ENCODE measurements around the gene RGS1.

RGS1 gene

GRCh38 chr1:192581131-192581927 lies 5.8 kb downstream of the RGS1 start:
- DNase-seq (ENCODE audit: low read depth), result no peak

- DNase-seq (ENCODE audit: low read depth), result no peak
Observed at GRCh38 chr1:192584866-192585265, 9.3 kb downstream of the RGS1 start.

- DNase-seq (ENCODE audit: low read depth), result no peak
Observed at GRCh38 chr1:192587386-192588266, 12.1 kb downstream of the RGS1 start.

GRCh38 chr1:192588546-192588945 lies 13.0 kb downstream of the RGS1 start:
- peak; percentile 37 for DNase-seq (ENCODE audit: low read depth)

DNA sequence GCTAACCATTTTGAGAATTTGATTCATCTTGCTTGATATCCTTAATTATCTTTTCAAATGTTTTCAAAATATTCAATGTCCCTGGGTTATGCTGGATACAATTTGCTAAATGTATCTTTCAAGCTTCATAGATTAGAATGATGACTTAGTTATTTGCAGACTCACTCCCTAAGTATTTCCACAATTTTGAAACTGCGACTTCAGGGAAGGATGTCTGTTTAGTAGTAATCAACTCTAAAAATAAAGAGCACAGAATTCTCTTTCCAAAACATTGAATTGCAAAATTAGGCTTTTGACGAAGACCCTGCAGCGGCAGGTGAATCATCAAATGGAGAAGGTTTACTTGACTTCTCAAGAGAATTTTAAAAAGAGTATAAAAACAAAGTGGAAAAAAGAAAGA lies 14.2 kb downstream of the RGS1 start:
- DNase-seq (ENCODE audit: low read depth), result peak; percentile 15

- DNase-seq (ENCODE audit: low read depth), result no peak
Observed at GRCh38 chr1:192592517-192592916, 16.9 kb downstream of the RGS1 start.

- DNase-seq (ENCODE audit: low read depth), result peak; percentile 9
Observed at GRCh38 chr1:192592981-192593708, 17.6 kb downstream of the RGS1 start.

GRCh38 chr1:192595299-192595698 lies 19.7 kb downstream of the RGS1 start:
- no peak for DNase-seq (ENCODE audit: low read depth)

GRCh38 chr1:192598589-192598988 lies 23.0 kb downstream of the RGS1 start:
- no peak for DNase-seq (ENCODE audit: low read depth)

- no peak for DNase-seq (ENCODE audit: low read depth)
Observed at GRCh38 chr1:192600275-192600674, 24.7 kb downstream of the RGS1 start.

DNA sequence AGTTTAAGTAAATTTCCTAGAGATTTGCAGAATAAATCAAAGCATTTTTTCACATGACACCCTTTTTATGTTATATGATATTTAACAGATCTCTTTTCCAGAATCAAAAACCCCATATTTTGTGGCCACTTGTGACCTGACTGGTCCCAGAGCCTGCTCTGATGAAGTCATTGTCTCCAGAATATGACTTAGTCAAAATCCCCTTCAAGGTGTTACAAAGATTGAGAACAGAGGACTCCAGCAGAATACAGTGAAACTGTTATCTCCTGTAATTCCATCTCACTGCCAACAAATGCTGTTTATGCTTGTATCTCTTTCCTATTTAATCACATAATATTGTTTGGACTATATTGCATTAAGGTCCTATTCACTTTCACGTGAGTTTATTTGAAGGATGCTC lies 25.6 kb downstream of the RGS1 start:
- no peak for DNase-seq (ENCODE audit: low read depth)

DNA sequence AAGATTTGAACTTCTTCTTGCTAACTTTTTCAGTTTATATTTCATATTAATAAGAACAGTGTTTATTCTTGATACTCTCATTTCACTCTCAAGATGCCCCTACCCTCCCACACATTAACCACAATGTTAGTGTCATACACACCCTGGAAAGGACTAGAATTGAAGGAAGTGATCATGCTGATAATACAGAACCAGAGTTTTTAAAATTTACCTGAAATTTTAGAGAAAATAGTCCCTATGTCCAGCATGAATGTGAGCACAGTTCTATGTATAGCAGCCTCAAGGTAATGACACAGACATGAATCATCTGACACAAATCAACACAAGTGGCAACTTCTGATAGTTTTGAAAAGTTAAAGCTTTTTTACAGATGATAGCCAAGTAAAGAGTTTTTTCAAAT lies 26.0 kb downstream of the RGS1 start:
- peak; percentile 51 for DNase-seq (ENCODE audit: low read depth)

DNA sequence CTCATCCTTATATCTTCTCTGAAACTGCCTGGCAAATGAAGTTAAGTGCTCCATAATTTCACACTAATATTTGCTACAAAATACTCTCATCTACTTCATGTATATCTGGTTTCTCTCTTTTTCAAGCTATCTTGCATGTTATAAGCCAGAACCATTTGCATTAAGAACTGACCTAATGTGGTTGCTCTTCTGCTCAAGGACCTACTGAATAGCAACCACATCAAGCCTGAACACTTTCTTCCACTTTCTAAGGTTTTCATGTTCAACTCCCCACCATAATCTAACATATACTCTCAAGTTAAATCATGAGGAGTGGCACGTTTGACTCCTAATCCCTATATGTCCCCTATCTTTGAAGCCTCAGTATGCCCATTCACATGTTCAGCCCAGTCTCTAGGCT lies 27.2 kb downstream of the RGS1 start:
- DNase-seq (ENCODE audit: low read depth), result no peak

GRCh38 chr1:192603218-192603787 lies 27.7 kb downstream of the RGS1 start:
- DNase-seq (ENCODE audit: low read depth), result no peak

DNA sequence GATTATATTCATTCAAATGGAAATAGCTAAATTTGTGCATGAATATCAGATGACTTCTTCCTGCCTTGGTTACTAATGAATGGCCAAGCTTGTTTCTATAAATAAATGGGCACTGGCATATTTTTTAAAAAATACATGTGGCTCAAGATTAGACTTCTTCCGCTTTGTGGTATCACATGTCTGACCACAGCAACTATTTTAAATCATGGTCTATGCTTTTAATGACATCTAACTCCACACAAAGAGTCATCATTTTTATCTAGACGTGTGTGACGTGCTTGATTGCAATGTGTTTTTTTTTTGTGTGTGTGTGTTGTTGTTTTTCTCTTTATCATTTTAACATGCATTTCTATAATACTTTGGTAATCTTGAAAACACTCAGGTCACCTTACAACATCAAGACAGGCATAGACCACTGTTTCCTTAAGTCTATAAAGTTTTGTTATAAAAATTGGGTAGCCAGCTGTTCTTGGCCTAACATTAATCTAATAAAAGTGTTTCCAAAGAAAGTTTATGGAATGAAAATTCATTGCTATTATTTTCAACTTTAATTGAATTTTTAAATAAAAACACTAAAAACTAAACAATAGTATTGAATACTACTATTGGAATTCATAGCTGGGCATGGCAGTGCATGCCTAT lies 29.5 kb downstream of the RGS1 start:
- DNase-seq (ENCODE audit: low read depth), result no peak

DNA sequence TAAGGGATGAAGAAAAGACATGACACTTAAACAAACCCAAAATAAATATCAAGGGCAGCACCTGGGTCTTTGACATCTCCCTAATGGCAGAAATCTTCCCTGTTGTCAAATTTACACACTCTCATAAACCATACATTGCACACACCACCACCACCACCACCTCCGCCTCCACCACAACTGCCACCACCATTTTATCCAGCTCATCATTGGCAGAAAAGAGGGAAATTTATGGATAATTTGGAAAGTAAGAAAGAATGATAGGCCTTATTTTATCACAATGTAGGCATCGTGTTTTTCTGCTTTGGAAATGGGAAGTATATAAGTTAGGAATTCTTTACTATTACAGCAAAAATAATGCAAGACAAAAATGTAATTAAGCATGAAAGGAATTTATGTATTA lies 33.1 kb downstream of the RGS1 start:
- no peak for DNase-seq (ENCODE audit: low read depth)

- no peak for DNase-seq (ENCODE audit: low read depth)
Observed at GRCh38 chr1:192609110-192610079, 33.8 kb downstream of the RGS1 start.

- DNase-seq (ENCODE audit: low read depth), result peak; percentile 57
Observed at GRCh38 chr1:192610112-192610889, 34.7 kb downstream of the RGS1 start.

DNA sequence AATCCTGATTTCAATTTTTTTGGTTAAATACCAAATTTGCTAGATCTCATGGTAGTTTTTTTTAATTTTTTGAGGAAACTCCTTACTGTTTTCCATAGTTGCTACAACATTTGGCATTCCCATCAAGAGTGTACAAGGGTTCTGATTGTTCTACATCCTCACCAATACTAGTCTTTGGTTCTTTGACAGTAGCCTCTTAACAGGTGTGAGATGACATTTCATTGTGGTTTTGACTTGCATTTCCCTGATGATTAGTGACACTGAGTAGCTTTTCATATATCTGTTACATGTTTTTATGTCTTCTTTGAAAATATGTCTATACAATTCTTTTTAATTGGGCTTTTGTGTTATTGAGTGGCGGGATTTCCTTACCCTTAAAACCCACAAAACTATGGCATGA lies 39.5 kb downstream of the RGS1 start:
- no peak for DNase-seq (ENCODE audit: low read depth)

All from ELR (cell line).